H1 (cell line): Measurements from ENCODE around the gene VAX1. TPM values are rescaled to one million over a fixed set of nuclear protein-coding genes. Genes with fewer than 3 reads are reported as not detected.
A peak's percentile ranks its signal among the peaks of the same experiment; 100 is the strongest.

Experiments
- CTCF ChIA-PET: fragments of 300-600 bp; sonication (Branson Sonifier 250); formaldehyde crosslinking; loops from one replicate; lab custom pipeline; 2021; ENCODE audit not compliant: partially characterized antibody; lab: Charles Lee
- POLR2A ChIA-PET: fragments of 300-600 bp; sonication (Branson Sonifier 250); formaldehyde crosslinking; loops from one replicate; lab custom pipeline; 2021; ENCODE audit warnings: inconsistent platforms; ENCODE audit not compliant: partially characterized antibody; lab: Charles Lee
- DNase-seq, 2 experiments: peaks; one replicate each; pipeline versions ENCODE4 v3.0.0 to v3.0.0-alpha.2; 2010 to 2022; ENCODE audit warnings: low spot score in 2 of 2, low read depth in 1 of 2, mixed read lengths in 1 of 2
- FAIRE-seq: peaks from 2 replicates; lab custom pipeline; 2011; peaks lifted over from hg19 to GRCh38; lab: Jason Lieb, UNC
- H2AFZ ChIP-seq: 2 replicates; pipeline ENCODE4 v1.8.1; 2012; ENCODE audit warnings: low read length, inconsistent platforms
- H2AK5ac ChIP-seq: 2 replicates; pipeline ENCODE4 v1.6.1; 2013; ENCODE audit warnings: low read depth, low read length
- H2BK120ac ChIP-seq: replicated peaks from 2 replicates; pipeline ENCODE3; 2013; ENCODE audit warnings: low read depth, low read length, inconsistent platforms
- H2BK12ac ChIP-seq: 2 replicates; pipeline ENCODE4 v1.6.1; 2013; ENCODE audit warnings: low read depth, low read length
- H2BK15ac ChIP-seq: 2 replicates; pipeline ENCODE4 v1.6.1; 2013; ENCODE audit warnings: low read length
- H2BK20ac ChIP-seq: 2 replicates; pipeline ENCODE4 v1.6.1; 2013; ENCODE audit warnings: low read length
- H2BK5ac ChIP-seq: 2 replicates; pipeline ENCODE4 v1.6.1; 2013; ENCODE audit warnings: low read depth, low read length
- H3K14ac ChIP-seq: 2 replicates; pipeline ENCODE4 v1.6.1; 2013; ENCODE audit warnings: inconsistent platforms; ENCODE audit not compliant: insufficient read length
- H3K18ac ChIP-seq: 2 replicates; pipeline ENCODE4 v1.6.1; 2013; ENCODE audit warnings: low read length; ENCODE audit errors: extremely low read depth
- H3K23ac ChIP-seq: 2 replicates; pipeline ENCODE4 v1.6.1; 2013; ENCODE audit warnings: inconsistent platforms; ENCODE audit not compliant: insufficient read length
- H3K23me2 ChIP-seq: 2 replicates; pipeline ENCODE4 v1.6.1; 2013; ENCODE audit warnings: low read depth, low read length
- H3K27ac ChIP-seq: 2 replicates; pipeline ENCODE4 v1.6.1; 2011; ENCODE audit warnings: low read depth, low read length, inconsistent platforms
- H3K27me3 ChIP-seq, 4 experiments: replicated peaks in 1 of 4; 1 replicate in 1 of 4; 2 replicates in 3 of 4; pipeline versions ENCODE4 v1.6.1 to v1.8.1; 2011 to 2013; ENCODE audit warnings: low read length in 3 of 4, mild to moderate bottlenecking in 3 of 4, inconsistent platforms in 2 of 4, mixed read lengths in 2 of 4, moderate library complexity in 1 of 4; ENCODE audit not compliant: control insufficient read depth in 3 of 4, insufficient read depth in 3 of 4; ENCODE audit errors: extremely low read depth in 1 of 4
- H3K36me3 ChIP-seq, 4 experiments: 2 replicates each; pipeline versions ENCODE4 v1.6.1 to v1.8.1; 2011 to 2013; ENCODE audit warnings: mild to moderate bottlenecking in 4 of 4, low read length in 3 of 4, moderate library complexity in 2 of 4, control low read depth in 1 of 4, inconsistent platforms in 1 of 4; ENCODE audit not compliant: insufficient read depth in 4 of 4, control insufficient read depth in 2 of 4
- H3K4ac ChIP-seq: replicated peaks from 2 replicates; pipeline ENCODE3; 2013; ENCODE audit warnings: low read length, low read depth, mixed read lengths, inconsistent platforms; ENCODE audit not compliant: insufficient read length
- H3K4me1 ChIP-seq, 4 experiments: replicated peaks in 1 of 4; 1 replicate in 1 of 4; 2 replicates in 3 of 4; pipeline versions ENCODE4 v1.6.1 to v1.8.1; 2011 to 2013; ENCODE audit warnings: low read length in 3 of 4, inconsistent platforms in 2 of 4, mixed read lengths in 1 of 4; ENCODE audit not compliant: insufficient read depth in 4 of 4, control insufficient read depth in 3 of 4
- H3K4me2 ChIP-seq, 2 experiments: 2 replicates each; pipeline versions ENCODE4 v1.6.1 to v1.8.1; 2011 to 2013; ENCODE audit warnings: low read depth in 2 of 2, low read length in 2 of 2, control low read depth in 1 of 2, inconsistent platforms in 1 of 2, mild to moderate bottlenecking in 1 of 2; ENCODE audit not compliant: insufficient read depth in 1 of 2
- H3K4me3 ChIP-seq, 4 experiments: fragments of 200-600, 300-600 bp in 1 of 4; sonication (generic), shearing (Covaris generic), sonication (Bioruptor Twin) in 1 of 4; 2 replicates each; pipeline versions ENCODE4 v1.5.1 to v1.8.1; 2011 to 2016; ENCODE audit warnings: low read length in 4 of 4, low read depth in 3 of 4, control low read depth in 2 of 4, inconsistent platforms in 2 of 4, mild to moderate bottlenecking in 2 of 4, mixed read lengths in 1 of 4, moderate library complexity in 1 of 4; ENCODE audit not compliant: insufficient read depth in 2 of 4; ENCODE audit errors: extremely low read depth in 1 of 4
- H3K56ac ChIP-seq: replicated peaks from 2 replicates; pipeline ENCODE3; 2013; ENCODE audit warnings: low read depth, mild to moderate bottlenecking, mixed read lengths, low read length, inconsistent platforms; ENCODE audit not compliant: insufficient read length
- H3K79me1 ChIP-seq: 2 replicates; pipeline ENCODE4 v1.6.1; 2013; ENCODE audit warnings: low read depth, low read length, control low read depth
- H3K79me2 ChIP-seq, 2 experiments: 2 replicates each; pipeline versions ENCODE4 v1.6.1 to v1.8.1; 2012 to 2013; ENCODE audit warnings: low read length in 2 of 2, mild to moderate bottlenecking in 2 of 2, inconsistent platforms in 1 of 2; ENCODE audit not compliant: insufficient read depth in 2 of 2, control insufficient read depth in 1 of 2
- H3K9ac ChIP-seq, 4 experiments: replicated peaks in 1 of 4; 1 replicate in 1 of 4; 2 replicates in 3 of 4; pipeline versions ENCODE4 v1.6.1 to v1.8.1; 2011 to 2013; ENCODE audit warnings: low read depth in 3 of 4, low read length in 3 of 4, control low read depth in 2 of 4, mild to moderate bottlenecking in 2 of 4, moderate library complexity in 2 of 4, inconsistent platforms in 1 of 4; ENCODE audit errors: extremely low read depth in 1 of 4
- H3K9me3 ChIP-seq, 2 experiments: 2 replicates each; pipeline versions ENCODE4 v1.6.1 to v1.8.1; 2012 to 2013; ENCODE audit warnings: mild to moderate bottlenecking in 2 of 2, moderate library complexity in 2 of 2, control low read depth in 1 of 2, inconsistent platforms in 1 of 2, low read depth in 1 of 2, low read length in 1 of 2, mixed read lengths in 1 of 2; ENCODE audit not compliant: insufficient read depth in 2 of 2
- H4K20me1 ChIP-seq, 2 experiments: replicated peaks in 1 of 2; 2 replicates each; pipeline versions ENCODE3 to v1.8.1; 2011 to 2013; ENCODE audit warnings: inconsistent platforms in 2 of 2, low read length in 2 of 2, mild to moderate bottlenecking in 1 of 2; ENCODE audit not compliant: insufficient read depth in 2 of 2, control insufficient read depth in 1 of 2
- H4K5ac ChIP-seq: 2 replicates; pipeline ENCODE4 v1.6.1; 2013; ENCODE audit warnings: low read length, low read depth, mixed read lengths, inconsistent platforms; ENCODE audit not compliant: insufficient read length
- H4K8ac ChIP-seq: 2 replicates; pipeline ENCODE4 v1.8.0; 2013; ENCODE audit warnings: mild to moderate bottlenecking, moderate library complexity, low read length, inconsistent platforms; ENCODE audit not compliant: insufficient read depth; ENCODE audit errors: extremely low read depth
- H4K91ac ChIP-seq: replicated peaks from 2 replicates; pipeline ENCODE3; 2013; ENCODE audit warnings: low read length, mixed read lengths, inconsistent platforms; ENCODE audit not compliant: insufficient read length
- CBX8 ChIP-seq: fragments of 300-800, 300-1000 bp; sonication (generic); IDR thresholded peaks from 2 replicates; pipeline ENCODE4 v1.7.1; 2016; ENCODE audit warnings: low read depth, low read length, borderline replicate concordance
- TCF12 ChIP-seq: IDR thresholded peaks from 2 replicates; pipeline ENCODE4 v1.6.1; 2011; ENCODE audit warnings: low read depth, mild to moderate bottlenecking, low read length
- WGBS, 2 experiments: shearing (Covaris generic) in 1 of 2; methylation state at CpG; one replicate each; pipeline versions ENCODE4 v1.1.6 to v1.1.7; 2013 to 2015; ENCODE audit warnings: low lambda C conversion rate in 2 of 2, mixed read lengths in 2 of 2, inconsistent platforms in 1 of 2, low coverage in 1 of 2, missing lambda C conversion rate in 1 of 2; ENCODE audit not compliant: insufficient replicate concordance in 2 of 2, insufficient coverage in 1 of 2, insufficient read length in 1 of 2; ENCODE audit errors: extremely low coverage in 1 of 2, missing lambda C conversion rate in 1 of 2; 5-methylcytosine and 5-hydroxymethylcytosine counted together
- polyA plus RNA-seq, 7 experiments: library from polyadenylated mRNA; depleted of rRNA in 3 of 7; stranded (reverse) in 5 of 7; unstranded in 2 of 7; fragments of >200 nt in 5 of 7; fragments of 200-250 nt in 2 of 7; gene quantifications; 1 replicate in 5 of 7; 2 replicates in 1 of 7; 4 replicates in 1 of 7; pipeline versions ENCODE4 v1.2.1 to v1.2.3, GENCODE V29; 2011 to 2013; ENCODE audit warnings: missing spikeins in 2 of 7, mixed read lengths in 2 of 7
- total RNA-seq: library from RNA; stranded (reverse); fragmentation: NEBNext Ultra II Directional; extraction: Animal tissue kit (Norgen Biotek cat#: 25700); gene quantifications from 2 replicates; pipeline ENCODE4 v1.2.1, GENCODE V29; 2021
- TF ChIP-seq, protein P1 (sequence below): IDR thresholded peaks from 2 replicates; pipeline ENCODE4 v1.6.1; 2012; ENCODE audit warnings: inconsistent platforms

VAX1 gene
- total and polyA plus RNA-seq, 2 of the 8 experiments (the other 6 are each of a cell fraction or from before 2014, with no cell fraction given): not detected

GRCh38 chr10:117131376-117132327, 6.4 kb downstream of the VAX1 start:
- no peak overlapping the region for H4K8ac ChIP-seq
- peak overlapping the region; percentile 1; the same call in 1 of the 2 replicates for H2BK12ac ChIP-seq
- H3K4me2 ChIP-seq: peak overlapping the region; percentile 42 to 68
- no peak overlapping the region for H2BK15ac ChIP-seq
- H3K4me3 ChIP-seq: peak overlapping the region in 3 of 4 experiments; percentile 24 to 50 (median 27); a peak in 7 of 8 replicates
- no peak overlapping the region for H3K14ac ChIP-seq
- H3K79me1 ChIP-seq: no peaks in the 10 kb centered on the region
- H2AK5ac ChIP-seq: no peak overlapping the region
- 0 out of 2 replicates have a peak overlapping the region, but pooled peaks have one; percentile 19 for H3K18ac ChIP-seq
- no peak overlapping the region for H3K27ac ChIP-seq
- DNase-seq (peak in 1 of 2 experiments; percentile 62), FAIRE-seq (no peak)
- peaks cover 5% of the 10 kb centered on the region; the same call in 1 of the 2 replicates for H3K23me2 ChIP-seq
- peaks cover 72 to 98% (median 92%) of the 10 kb centered on the region in 4 experiments for H3K27me3 ChIP-seq
- peaks cover 3 to 24% (median 12%) of the 10 kb centered on the region in 4 experiments for H3K4me1 ChIP-seq
- H4K20me1 ChIP-seq: peaks cover 7 to 12% of the 10 kb centered on the region in 2 experiments
- no peak overlapping the region for H3K9ac ChIP-seq
- no peak overlapping the region for H2BK120ac ChIP-seq
- no peak overlapping the region for H4K91ac ChIP-seq
- H3K9me3 ChIP-seq: no peaks in the 10 kb centered on the region
- no peaks in the 10 kb centered on the region; a peak in 1 of 8 replicates for H3K36me3 ChIP-seq
- no peak overlapping the region for H3K56ac ChIP-seq
- peak overlapping the region; percentile 18; the same call in 1 of the 2 replicates for H2BK20ac ChIP-seq
- no peak overlapping the region for H2AFZ ChIP-seq
- H4K5ac ChIP-seq: no peak overlapping the region
- H2BK5ac ChIP-seq: no peak overlapping the region
- WGBS, 2 experiments: 5% methylated on average over 47 of the region's 47 CpGs; no CpG with 5 or more reads in 1 of the 2 experiments
- CTCF ChIA-PET: interaction anchor here (0.7 to 5.9 kb wide), 11 partner anchors 9 to 415 kb away, joined by 3 to 66 read pairs (median 5); partner anchors contain the start of gene VAX1
- POLR2A ChIA-PET: interaction anchor here (0.9 to 2.6 kb wide), 4 partner anchors 8 to 32 kb away, joined by 3 to 13 read pairs (median 5); no protein-coding TSS in a partner anchor
- H3K79me2 ChIP-seq: no peaks in the 10 kb centered on the region
- H3K23ac ChIP-seq: no peak overlapping the region
- H3K4ac ChIP-seq: no peak overlapping the region
- 0 out of 2 replicates have a peak, but pooled peaks have one; percentile 81 for TF ChIP-seq CBX8
- 0 out of 2 replicates have a peak, but pooled peaks have one; percentile 6 for TF ChIP-seq TCF12
- TF ChIP-seq, protein P1, sequence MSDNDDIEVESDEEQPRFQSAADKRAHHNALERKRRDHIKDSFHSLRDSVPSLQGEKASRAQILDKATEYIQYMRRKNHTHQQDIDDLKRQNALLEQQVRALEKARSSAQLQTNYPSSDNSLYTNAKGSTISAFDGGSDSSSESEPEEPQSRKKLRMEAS: peak; percentile 53; the same call in 1 of the 2 replicates
